ENCODE data around the gene PDIA4.
"Not testable (repeated sequence)": the region's sequence is repeated elsewhere in the genome, so short reads cannot be mapped to it uniquely, and the experiment has no call there.

PDIA4 gene, protein sequence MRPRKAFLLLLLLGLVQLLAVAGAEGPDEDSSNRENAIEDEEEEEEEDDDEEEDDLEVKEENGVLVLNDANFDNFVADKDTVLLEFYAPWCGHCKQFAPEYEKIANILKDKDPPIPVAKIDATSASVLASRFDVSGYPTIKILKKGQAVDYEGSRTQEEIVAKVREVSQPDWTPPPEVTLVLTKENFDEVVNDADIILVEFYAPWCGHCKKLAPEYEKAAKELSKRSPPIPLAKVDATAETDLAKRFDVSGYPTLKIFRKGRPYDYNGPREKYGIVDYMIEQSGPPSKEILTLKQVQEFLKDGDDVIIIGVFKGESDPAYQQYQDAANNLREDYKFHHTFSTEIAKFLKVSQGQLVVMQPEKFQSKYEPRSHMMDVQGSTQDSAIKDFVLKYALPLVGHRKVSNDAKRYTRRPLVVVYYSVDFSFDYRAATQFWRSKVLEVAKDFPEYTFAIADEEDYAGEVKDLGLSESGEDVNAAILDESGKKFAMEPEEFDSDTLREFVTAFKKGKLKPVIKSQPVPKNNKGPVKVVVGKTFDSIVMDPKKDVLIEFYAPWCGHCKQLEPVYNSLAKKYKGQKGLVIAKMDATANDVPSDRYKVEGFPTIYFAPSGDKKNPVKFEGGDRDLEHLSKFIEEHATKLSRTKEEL

GRCh38 chr7:149028346-149029109 is at the start of gene PDIA4:
PDIA4 (minus strand) TSS chr7:149028505; CDS start chr7:149028408, 97 bp downstream.
- DNase-seq, result peak; percentile 98 to 99
- TF ChIP-seq GATA1 (IDR thresholded peaks at IDR 0.05; ENCODE audit: low read depth, low read length) (no peak), POLR2A (IDR thresholded peaks at IDR 0.05; ENCODE audit: low read length) (peak; percentile 83)

DNA sequence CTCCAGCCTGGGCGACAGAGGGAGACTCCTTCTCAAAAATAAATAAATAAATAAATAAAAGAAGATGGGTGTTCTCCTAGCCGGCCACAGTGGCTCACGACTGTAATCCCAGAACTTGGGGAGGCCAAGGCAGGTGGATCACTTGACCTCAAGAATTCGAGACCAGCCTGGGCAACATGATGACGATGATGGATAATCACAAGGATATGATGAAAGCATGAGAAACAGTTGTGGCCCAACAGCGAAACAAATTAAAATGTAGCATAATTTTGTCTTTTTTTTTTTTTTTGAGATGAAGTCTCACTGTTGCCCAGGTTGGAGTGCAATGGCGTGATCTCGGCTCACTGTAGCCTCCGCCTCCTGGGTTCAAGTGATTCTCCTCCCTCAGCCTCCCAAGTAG is 49.3 kb upstream of the PDIA4 start:
- TF ChIP-seq GATA1 (IDR thresholded peaks at IDR 0.05; ENCODE audit: low read depth, low read length) (no peak), POLR2A (IDR thresholded peaks at IDR 0.05; ENCODE audit: low read length) (no peak)
- no peak for DNase-seq

DNA sequence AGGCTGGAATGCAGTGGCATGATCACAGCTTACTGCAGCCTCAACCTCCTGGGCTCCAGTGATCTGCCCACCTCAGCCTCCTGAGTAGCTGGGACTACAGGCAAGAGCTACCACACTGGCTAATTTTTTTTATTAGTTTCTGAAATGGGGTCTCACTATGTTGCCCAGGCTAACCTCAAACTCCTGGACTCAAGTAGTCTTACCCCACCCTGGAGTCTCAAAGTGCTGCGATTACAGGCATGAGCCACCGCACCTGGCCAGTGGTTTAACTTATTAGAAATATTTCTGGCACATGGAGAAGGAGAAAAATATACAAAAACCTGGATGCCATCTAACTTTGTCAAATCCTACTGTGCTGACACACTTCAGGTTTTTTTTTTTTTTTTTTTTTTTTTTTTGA is 47.0 kb upstream of the PDIA4 start:
- DNase-seq, result no peak
- TF ChIP-seq POLR2A (IDR thresholded peaks at IDR 0.05; ENCODE audit: low read length) (no peak), GATA1 (IDR thresholded peaks at IDR 0.05; ENCODE audit: low read depth, low read length) (no peak)

DNA sequence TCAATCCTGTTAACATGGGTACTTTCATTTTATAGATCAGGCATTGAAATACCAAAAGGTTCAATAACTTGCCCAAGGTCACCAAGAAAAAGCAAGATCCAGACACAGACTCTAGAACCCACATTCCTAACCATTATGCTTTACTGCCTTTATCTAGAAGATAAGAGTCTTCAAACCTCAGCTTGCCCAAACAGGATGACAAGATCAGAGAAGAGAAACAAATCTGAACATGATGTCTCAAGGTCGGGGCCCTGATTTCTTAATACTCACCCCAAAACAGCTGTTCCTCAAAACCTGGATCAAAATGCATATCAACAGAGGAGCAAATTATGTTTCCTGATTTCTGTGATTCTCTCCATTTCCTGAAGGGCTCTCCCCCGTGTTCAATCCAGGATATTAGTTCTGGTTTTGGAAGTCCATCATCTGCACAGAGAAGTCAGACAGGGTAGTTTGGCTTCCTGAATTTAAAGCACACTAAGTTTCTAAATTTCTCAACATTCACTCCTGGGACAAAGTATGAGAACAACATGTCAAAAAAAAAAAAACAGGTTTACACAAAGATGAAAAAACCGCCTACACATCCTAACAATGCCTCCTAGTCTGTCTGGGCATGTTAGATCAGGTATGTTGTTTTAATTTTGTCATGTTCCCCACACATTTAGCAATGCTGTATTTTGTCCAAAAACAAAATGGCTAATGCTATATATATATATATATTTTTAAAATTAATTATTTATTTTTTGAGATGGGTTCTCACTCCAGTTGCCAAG is 46.0 kb upstream of the PDIA4 start:
- DNase-seq, result no peak
- TF ChIP-seq POLR2A (IDR thresholded peaks at IDR 0.05; ENCODE audit: low read length) (no peak), GATA1 (IDR thresholded peaks at IDR 0.05; ENCODE audit: low read depth, low read length) (no peak)

GRCh38 chr7:149072438-149072775 is 44.1 kb upstream of the PDIA4 start:
- DNase-seq, result no peak
- TF ChIP-seq GATA1 (IDR thresholded peaks at IDR 0.05; ENCODE audit: low read depth, low read length), result no peak
- no peak for TF ChIP-seq POLR2A (IDR thresholded peaks at IDR 0.05; ENCODE audit: low read length)

DNA sequence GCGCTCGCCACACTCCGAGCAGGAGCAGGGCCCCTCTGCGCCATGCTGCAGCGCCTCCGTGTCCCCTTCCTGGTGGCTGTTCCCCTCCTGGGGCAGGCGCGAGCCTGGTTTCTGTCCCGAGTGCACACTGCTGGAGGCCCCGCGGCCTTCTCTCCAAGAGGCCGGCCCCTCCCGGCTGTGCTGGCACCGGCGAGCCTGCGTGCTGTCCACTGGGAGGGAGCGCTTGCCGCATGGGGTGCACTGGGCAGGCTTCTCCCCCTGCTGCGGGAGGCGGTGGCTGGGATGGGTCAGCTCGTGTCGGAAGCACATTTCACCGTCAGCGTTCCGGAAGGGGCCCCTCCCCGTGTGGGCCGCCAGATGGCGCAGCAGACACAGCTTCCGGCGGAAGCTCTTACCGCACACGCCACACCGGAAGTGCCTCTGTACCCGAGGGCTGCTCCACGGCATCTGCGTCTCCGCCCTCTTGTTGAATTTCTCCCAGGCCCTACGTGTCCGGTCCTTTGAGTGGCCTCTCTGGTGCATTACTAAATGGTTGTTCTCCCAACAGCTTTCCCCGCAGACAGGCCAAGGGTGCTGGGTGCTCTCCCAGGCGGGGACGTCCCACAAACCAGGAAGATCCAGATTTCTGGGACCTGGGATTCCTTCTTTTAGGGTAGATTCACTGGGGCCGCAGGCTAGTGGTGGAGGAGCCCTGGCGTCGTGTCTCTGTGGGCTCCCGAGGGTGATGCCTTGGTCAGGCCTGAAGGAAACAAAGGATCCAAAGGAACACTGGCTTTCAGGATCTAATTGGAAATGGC is 43.5 kb upstream of the PDIA4 start:
- no peak for TF ChIP-seq POLR2A (IDR thresholded peaks at IDR 0.05; ENCODE audit: low read length)
- TF ChIP-seq GATA1 (IDR thresholded peaks at IDR 0.05; ENCODE audit: low read depth, low read length), result no peak
- DNase-seq, result peak; percentile 32 to 50

- no peak for TF ChIP-seq GATA1 (IDR thresholded peaks at IDR 0.05; ENCODE audit: low read depth, low read length)
- TF ChIP-seq POLR2A (IDR thresholded peaks at IDR 0.05; ENCODE audit: low read length), result no peak
- no peak for DNase-seq
Observed at GRCh38 chr7:149071182-149071635, 42.9 kb upstream of the PDIA4 start.

DNA sequence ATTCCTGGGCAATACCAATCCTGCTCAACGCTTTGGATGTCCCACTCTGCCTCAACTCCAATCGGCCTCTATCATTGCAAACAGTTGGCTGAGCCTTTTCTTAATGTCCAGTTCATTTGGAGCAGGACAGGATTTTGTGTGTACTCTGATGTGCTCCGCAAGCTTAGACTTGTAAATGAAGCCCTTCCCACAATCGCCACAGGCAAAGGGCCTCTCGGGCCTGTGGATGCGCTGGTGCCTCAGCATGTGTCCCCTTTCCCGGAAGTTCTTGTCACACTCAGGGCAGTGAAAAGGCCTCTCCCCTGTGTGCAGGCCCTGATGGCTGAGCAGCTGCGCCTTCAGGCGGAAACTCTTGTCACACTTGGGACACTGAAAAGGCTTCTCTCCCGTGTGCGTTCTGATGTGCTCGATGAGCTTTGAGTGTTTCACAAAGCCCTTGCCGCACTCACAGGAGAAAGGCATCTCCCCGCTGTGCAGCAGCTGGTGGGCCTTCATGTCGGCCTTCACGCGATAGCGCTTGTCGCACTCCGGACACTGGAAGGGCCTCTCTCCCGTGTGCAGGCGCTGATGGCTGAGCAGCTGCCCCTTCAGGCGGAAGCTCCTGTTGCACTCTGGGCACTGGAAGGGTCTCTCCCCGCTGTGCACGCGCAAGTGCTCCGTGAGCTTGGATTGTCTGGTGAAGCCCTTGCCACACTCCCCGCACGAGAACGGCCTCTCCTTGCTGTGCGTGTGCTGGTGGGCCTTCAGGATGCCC is 42.2 kb upstream of the PDIA4 start:
- no peak for DNase-seq
- TF ChIP-seq POLR2A (IDR thresholded peaks at IDR 0.05; ENCODE audit: low read length) (no peak), GATA1 (IDR thresholded peaks at IDR 0.05; ENCODE audit: low read depth, low read length) (no peak)

GRCh38 chr7:149067869-149068268 is 39.6 kb upstream of the PDIA4 start:
- no peak for TF ChIP-seq POLR2A (IDR thresholded peaks at IDR 0.05; ENCODE audit: low read length)
- TF ChIP-seq GATA1 (IDR thresholded peaks at IDR 0.05; ENCODE audit: low read depth, low read length), result no peak
- no peak for DNase-seq

- no peak for DNase-seq
- TF ChIP-seq GATA1 (IDR thresholded peaks at IDR 0.05; ENCODE audit: low read depth, low read length), result no peak
- no peak for TF ChIP-seq POLR2A (IDR thresholded peaks at IDR 0.05; ENCODE audit: low read length)
Observed at GRCh38 chr7:149063476-149063875, 35.2 kb upstream of the PDIA4 start.

DNA sequence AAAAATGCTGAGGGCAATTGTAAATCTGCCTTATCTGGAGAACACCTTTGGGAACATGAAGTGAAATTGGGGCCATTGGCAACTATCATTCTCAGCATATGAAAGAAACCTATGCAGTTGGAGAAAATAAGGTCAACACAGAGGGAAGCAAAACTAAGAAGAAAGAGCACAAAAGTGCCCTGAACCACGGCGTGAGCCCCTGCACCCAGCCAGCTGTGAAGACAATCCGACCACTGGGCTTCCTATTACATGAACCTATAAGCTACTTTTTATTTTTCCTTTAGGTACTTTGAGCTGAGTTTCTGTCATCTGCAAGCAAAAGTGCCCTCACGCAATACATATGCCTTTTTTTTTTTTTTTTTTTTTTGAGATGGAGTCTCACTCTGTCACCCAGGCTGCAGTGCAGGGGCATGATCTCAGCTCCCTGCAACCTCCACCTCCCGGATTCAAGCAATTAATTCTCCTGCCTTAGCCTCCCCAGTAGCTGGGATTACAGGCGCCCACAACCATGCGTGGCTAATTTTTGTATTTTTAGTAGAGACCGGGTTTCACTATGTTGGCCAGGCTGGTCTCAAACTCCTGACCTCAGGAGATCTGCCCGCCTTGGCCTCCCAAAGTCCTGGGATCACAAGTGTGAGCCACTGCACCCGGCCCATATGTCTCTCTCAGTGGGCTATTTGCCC is 34.1 kb upstream of the PDIA4 start:
- not testable (repeated sequence) for DNase-seq

DNA sequence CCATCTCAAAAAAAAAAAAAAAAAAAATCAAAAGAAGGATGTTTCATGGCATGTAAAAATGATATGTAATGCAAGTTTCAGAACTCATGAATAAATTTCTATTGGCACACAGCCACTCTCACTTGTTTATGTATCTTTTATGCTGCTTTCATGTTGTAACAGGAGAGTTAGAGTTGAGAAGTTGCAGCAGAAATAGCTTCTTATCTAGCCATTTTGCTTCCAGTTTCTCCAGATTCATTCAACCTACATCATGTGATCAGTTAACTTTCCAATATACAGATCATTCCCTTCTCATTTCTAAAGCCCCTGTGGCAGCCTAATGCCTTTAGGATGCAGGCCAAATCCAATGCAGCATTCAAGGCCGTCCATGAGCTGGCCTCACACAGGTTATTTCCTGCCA is 31.9 kb upstream of the PDIA4 start:
- TF ChIP-seq GATA1 (IDR thresholded peaks at IDR 0.05; ENCODE audit: low read depth, low read length) (no peak), POLR2A (IDR thresholded peaks at IDR 0.05; ENCODE audit: low read length) (no peak)
- no peak for DNase-seq

Data from erythroblast (primary cell).